MM.1S (cell line): ENCODE results near the gene ITGA11.

Experiments used
- DNase-seq: peaks from one replicate; pipeline ENCODE4 v3.0.0-alpha.2; 2015
- H2AFZ ChIP-seq: fragments of 300-600 bp; sonication (generic); 2 replicates; pipeline ENCODE4 v1.6.0; 2016; ENCODE audit warnings: antibody characterized with exemption, low read length
- H3F3A ChIP-seq: fragments of 300-600 bp; sonication (generic); 2 replicates; pipeline ENCODE4 v1.6.1; 2016; ENCODE audit warnings: mild to moderate bottlenecking, antibody characterized with exemption, low read length, moderate library complexity, mixed read lengths; ENCODE audit not compliant: insufficient read depth
- H3K27ac ChIP-seq: fragments of 300-600 bp; sonication (generic); 2 replicates; pipeline ENCODE4 v1.5.1; 2016; ENCODE audit warnings: mild to moderate bottlenecking, low read length
- H3K27me3 ChIP-seq: fragments of 300-600 bp; sonication (generic); replicated peaks from 2 replicates; pipeline ENCODE4 v1.6.0; 2016; ENCODE audit warnings: low read length; ENCODE audit not compliant: insufficient read depth
- H3K36me3 ChIP-seq: fragments of 300-600 bp; sonication (generic); replicated peaks from 2 replicates; pipeline ENCODE4 v1.6.1; 2016; ENCODE audit warnings: mild to moderate bottlenecking, low read length, mixed read lengths; ENCODE audit not compliant: insufficient read depth
- H3K4me1 ChIP-seq: fragments of 300-600 bp; sonication (generic); 2 replicates; pipeline ENCODE4 v1.6.1; 2016; ENCODE audit warnings: low read length, mixed read lengths
- H3K4me2 ChIP-seq: fragments of 300-600 bp; sonication (generic); 2 replicates; pipeline ENCODE4 v1.6.0; 2016; ENCODE audit warnings: low read depth, low read length
- H3K4me3 ChIP-seq: fragments of 300-600 bp; sonication (generic); 2 replicates; pipeline ENCODE4 v1.5.1; 2016; ENCODE audit warnings: low read length, mixed read lengths
- H3K79me2 ChIP-seq: fragments of 300-600 bp; sonication (generic); 2 replicates; pipeline ENCODE4 v1.6.1; 2016; ENCODE audit warnings: mixed run types, low read length, mixed read lengths
- H3K9ac ChIP-seq: fragments of 300-600 bp; sonication (generic); 2 replicates; pipeline ENCODE4 v1.6.1; 2016; ENCODE audit warnings: low read length, mixed read lengths
- H3K9me2 ChIP-seq: fragments of 300-600 bp; sonication (generic); replicated peaks from 2 replicates; pipeline ENCODE4 v1.6.1; 2016; ENCODE audit warnings: mild to moderate bottlenecking, low read length, mixed read lengths; ENCODE audit not compliant: insufficient read depth
- H3K9me3 ChIP-seq: fragments of 300-600 bp; sonication (generic); replicated peaks from 2 replicates; pipeline ENCODE4 v1.6.1; 2016; ENCODE audit warnings: mild to moderate bottlenecking, low read length, mixed read lengths; ENCODE audit not compliant: insufficient read depth
- H4K20me1 ChIP-seq: fragments of 300-600 bp; sonication (generic); 2 replicates; pipeline ENCODE4 v1.6.1; 2016; ENCODE audit warnings: mild to moderate bottlenecking, low read length, moderate library complexity, mixed read lengths; ENCODE audit not compliant: insufficient read depth
- EZH2 ChIP-seq: fragments of 300-600 bp; sonication (generic); optimal IDR thresholded peaks from 2 replicates; pipeline ENCODE3; 2017; ENCODE audit warnings: low read depth, mild to moderate bottlenecking, antibody characterized with exemption, low read length, mixed read lengths
- EZH2phosphoT487 ChIP-seq: fragments of 300-600 bp; sonication (generic); IDR thresholded peaks from 2 replicates; pipeline ENCODE4 v1.6.1; 2018; ENCODE audit warnings: antibody characterized with exemption, low read length
- TF ChIP-seq, protein P1 (sequence below): fragments of 300-600 bp; sonication (generic); IDR thresholded peaks from 2 replicates; pipeline ENCODE4 v1.5.1; 2016; ENCODE audit warnings: antibody characterized with exemption, low read length, mixed read lengths

Gene ITGA11

DNA sequence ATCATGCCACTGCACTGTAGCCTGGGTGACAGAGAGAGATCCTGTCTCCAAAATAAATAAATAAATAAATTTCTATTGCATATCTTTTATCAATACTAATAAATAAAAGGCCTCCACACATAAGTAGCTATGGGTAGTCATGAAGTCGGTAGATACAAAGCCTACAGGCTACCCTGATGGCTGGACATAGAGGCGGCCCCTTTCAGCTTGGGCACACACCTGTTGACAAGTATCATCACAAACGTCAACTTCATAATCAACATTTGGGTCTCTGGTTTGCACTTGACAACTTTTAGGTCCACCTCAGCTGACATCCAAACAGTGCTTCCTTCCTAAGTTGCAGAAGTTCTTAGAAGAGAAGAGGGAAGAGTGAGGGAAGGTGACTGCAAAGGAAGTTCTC, 53.4 kb downstream of the ITGA11 start:
- Histone ChIP-seq H3K9ac (no peak overlapping the region), H3K4me2 (no peak overlapping the region), H3K27ac (no peak overlapping the region), H2AFZ (no peak overlapping the region), H3K4me3 (no peak overlapping the region), H3K27me3 (no peaks in the 10 kb centered on the region), H3F3A (no peaks in the 10 kb centered on the region), H3K4me1 (no peaks in the 10 kb centered on the region), H3K9me3 (no peaks in the 10 kb centered on the region), H3K79me2 (no peaks in the 10 kb centered on the region), H4K20me1 (no peaks in the 10 kb centered on the region), H3K9me2 (no peaks in the 10 kb centered on the region), H3K36me3 (no peaks in the 10 kb centered on the region)
- TF ChIP-seq, protein P1, sequence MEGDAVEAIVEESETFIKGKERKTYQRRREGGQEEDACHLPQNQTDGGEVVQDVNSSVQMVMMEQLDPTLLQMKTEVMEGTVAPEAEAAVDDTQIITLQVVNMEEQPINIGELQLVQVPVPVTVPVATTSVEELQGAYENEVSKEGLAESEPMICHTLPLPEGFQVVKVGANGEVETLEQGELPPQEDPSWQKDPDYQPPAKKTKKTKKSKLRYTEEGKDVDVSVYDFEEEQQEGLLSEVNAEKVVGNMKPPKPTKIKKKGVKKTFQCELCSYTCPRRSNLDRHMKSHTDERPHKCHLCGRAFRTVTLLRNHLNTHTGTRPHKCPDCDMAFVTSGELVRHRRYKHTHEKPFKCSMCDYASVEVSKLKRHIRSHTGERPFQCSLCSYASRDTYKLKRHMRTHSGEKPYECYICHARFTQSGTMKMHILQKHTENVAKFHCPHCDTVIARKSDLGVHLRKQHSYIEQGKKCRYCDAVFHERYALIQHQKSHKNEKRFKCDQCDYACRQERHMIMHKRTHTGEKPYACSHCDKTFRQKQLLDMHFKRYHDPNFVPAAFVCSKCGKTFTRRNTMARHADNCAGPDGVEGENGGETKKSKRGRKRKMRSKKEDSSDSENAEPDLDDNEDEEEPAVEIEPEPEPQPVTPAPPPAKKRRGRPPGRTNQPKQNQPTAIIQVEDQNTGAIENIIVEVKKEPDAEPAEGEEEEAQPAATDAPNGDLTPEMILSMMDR = no peak
- TF ChIP-seq EZH2 = no peak
- TF ChIP-seq EZH2phosphoT487 = no peak
- no peak for DNase-seq

DNA sequence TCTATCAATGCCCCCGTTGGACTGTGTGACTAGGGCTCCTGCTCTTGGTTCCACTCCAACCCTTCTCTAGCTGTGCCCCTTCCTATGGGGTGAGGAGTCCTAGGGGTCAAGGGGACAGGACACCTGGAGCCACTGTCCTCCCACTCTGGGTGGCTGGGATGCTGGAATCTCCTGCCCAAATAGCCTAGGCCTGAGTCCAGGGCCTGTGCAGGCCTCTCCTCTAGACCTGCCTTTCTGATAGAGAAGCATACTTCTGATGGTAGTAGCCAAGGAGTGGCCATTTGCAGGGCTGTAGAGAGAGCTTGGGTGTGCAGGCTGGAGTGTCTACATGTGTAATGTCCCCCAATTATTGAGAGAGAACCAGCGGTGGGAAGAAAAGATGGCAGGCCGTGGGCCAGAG, 54.2 kb downstream of the ITGA11 start:
- no peaks in the 10 kb centered on the region for H3K4me1 ChIP-seq
- no peak overlapping the region for H3K27ac ChIP-seq
- no peak overlapping the region for H3K4me3 ChIP-seq
- H3K36me3 ChIP-seq = no peaks in the 10 kb centered on the region
- no peaks in the 10 kb centered on the region for H3K9me2 ChIP-seq
- TF ChIP-seq, protein P1 = no peak
- no peak overlapping the region for H3K9ac ChIP-seq
- H3F3A ChIP-seq = no peaks in the 10 kb centered on the region
- H3K79me2 ChIP-seq = no peaks in the 10 kb centered on the region
- H2AFZ ChIP-seq = no peak overlapping the region
- no peaks in the 10 kb centered on the region for H4K20me1 ChIP-seq
- H3K9me3 ChIP-seq = no peaks in the 10 kb centered on the region
- no peak for DNase-seq
- H3K4me2 ChIP-seq = no peak overlapping the region
- no peaks in the 10 kb centered on the region for H3K27me3 ChIP-seq

DNA sequence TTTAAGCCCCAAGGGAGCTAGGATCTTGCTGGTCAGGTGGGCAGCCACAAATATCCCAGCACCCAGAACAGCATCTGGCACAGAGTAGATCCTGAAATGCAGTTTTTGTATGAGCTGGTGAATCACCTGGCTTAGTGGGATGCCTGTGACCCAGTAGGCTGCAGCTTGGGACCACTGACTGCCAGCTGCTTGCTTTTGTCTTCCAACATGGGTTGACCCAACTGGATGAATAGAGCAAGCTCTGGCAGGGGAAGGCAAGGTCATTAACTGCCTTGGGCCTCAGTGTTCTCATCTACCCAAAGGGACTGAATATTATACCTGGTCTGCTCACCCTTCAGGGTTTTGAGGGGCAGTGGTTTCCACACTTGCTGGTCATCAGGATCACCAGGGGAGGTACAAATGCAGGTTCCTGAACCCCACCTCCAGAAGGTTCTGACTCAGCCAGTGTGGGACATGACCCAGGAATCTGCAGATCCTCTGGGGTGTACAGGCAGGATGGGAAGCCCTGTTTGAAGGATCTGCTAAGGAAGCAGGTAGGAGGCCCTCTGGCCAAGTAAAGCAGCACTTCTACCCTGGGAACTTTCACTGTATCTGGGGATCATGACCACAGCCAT, 55.4 kb downstream of the ITGA11 start:
- Histone ChIP-seq H3K4me2 (no peak overlapping the region), H3K27ac (no peak overlapping the region), H3K4me1 (no peaks in the 10 kb centered on the region), H4K20me1 (no peaks in the 10 kb centered on the region), H3K4me3 (no peak overlapping the region), H3K79me2 (no peaks in the 10 kb centered on the region), H3K36me3 (no peaks in the 10 kb centered on the region), H3K9me3 (no peaks in the 10 kb centered on the region), H3F3A (no peaks in the 10 kb centered on the region), H3K9me2 (no peaks in the 10 kb centered on the region), H3K9ac (no peak overlapping the region), H2AFZ (no peak overlapping the region), H3K27me3 (no peaks in the 10 kb centered on the region)
- no peak for DNase-seq
- no peak for TF ChIP-seq EZH2
- TF ChIP-seq EZH2phosphoT487 = no peak
- TF ChIP-seq, protein P1 = no peak
